Fibroblast of lung (primary cell): ENCODE results near the gene GIMAP6. TPM values are rescaled to one million over a fixed set of nuclear protein-coding genes. Genes with fewer than 3 reads are reported as not detected.

Source experiments
- DNase-seq, 2 donors: peaks; one replicate each; pipeline versions ENCODE4 v3.0.0 to v3.0.0-alpha.2; 2010; ENCODE audit warnings: low read depth in 2 of 2
- H2AFZ ChIP-seq: 2 replicates; pipeline ENCODE4 v1.5.1; 2012; ENCODE audit warnings: low read length, control low read depth, inconsistent platforms
- H3K27ac ChIP-seq: 2 replicates; pipeline ENCODE4 v1.5.1; 2011; ENCODE audit warnings: low read length, control low read depth; ENCODE audit not compliant: insufficient read depth
- H3K27me3 ChIP-seq: 2 replicates; pipeline ENCODE4 v1.5.1; 2011; ENCODE audit warnings: mild to moderate bottlenecking, low read length; ENCODE audit not compliant: control insufficient read depth, insufficient read depth
- H3K36me3 ChIP-seq: 2 replicates; pipeline ENCODE4 v1.5.1; 2011; ENCODE audit warnings: low read length; ENCODE audit not compliant: control insufficient read depth, insufficient read depth
- H3K4me1 ChIP-seq: 2 replicates; pipeline ENCODE4 v1.5.1; 2011; ENCODE audit warnings: low read length; ENCODE audit not compliant: control insufficient read depth, insufficient read depth; ENCODE audit errors: extremely low read depth
- H3K4me2 ChIP-seq: 2 replicates; pipeline ENCODE4 v1.5.1; 2011; ENCODE audit warnings: low read length, control low read depth; ENCODE audit not compliant: insufficient read depth; ENCODE audit errors: extremely low read depth
- H3K4me3 ChIP-seq, 4 experiments: fragments of 200-600 bp in 1 of 4; sonication (generic) in 1 of 4; replicated peaks in 1 of 4; 2 replicates each; pipeline ENCODE4 v1.5.1; 2011 to 2016; ENCODE audit warnings: low read length in 4 of 4, low read depth in 3 of 4, mild to moderate bottlenecking in 3 of 4, control low read depth in 2 of 4, inconsistent platforms in 1 of 4, mixed read lengths in 1 of 4; ENCODE audit not compliant: insufficient read depth in 1 of 4; ENCODE audit errors: control extremely low read depth in 1 of 4
- H3K79me2 ChIP-seq: 2 replicates; pipeline ENCODE4 v1.5.1; 2012; ENCODE audit warnings: mild to moderate bottlenecking, low read length, inconsistent platforms; ENCODE audit not compliant: control insufficient read depth, insufficient read depth
- H3K9ac ChIP-seq: 2 replicates; pipeline ENCODE4 v1.5.1; 2011; ENCODE audit warnings: mild to moderate bottlenecking, low read length, control low read depth; ENCODE audit not compliant: insufficient read depth
- H3K9me3 ChIP-seq: 2 replicates; pipeline ENCODE4 v1.5.1; 2012; ENCODE audit warnings: low read depth, low read length; ENCODE audit not compliant: control insufficient read depth, insufficient read depth
- H4K20me1 ChIP-seq: 2 replicates; pipeline ENCODE4 v1.5.1; 2011; ENCODE audit warnings: low read length; ENCODE audit not compliant: control insufficient read depth, insufficient read depth; ENCODE audit errors: extremely low read depth
- CTCF ChIP-seq, 2 donors: IDR thresholded peaks in 1 of 2; conservative IDR thresholded peaks in 1 of 2; 1 replicate in 1 of 2; 2 replicates in 1 of 2; pipeline ENCODE4 v1.5.1; 2011 to 2012; ENCODE audit warnings: low read length in 2 of 2, control low read depth in 1 of 2, inconsistent platforms in 1 of 2, low read depth in 1 of 2, mild to moderate bottlenecking in 1 of 2
- EZH2 ChIP-seq: IDR thresholded peaks from 2 replicates; pipeline ENCODE4 v1.5.1; 2012; ENCODE audit warnings: low read length, control low read depth, mild to moderate bottlenecking; ENCODE audit errors: missing control alignments
- polyA plus RNA-seq, 2 donors: library from polyadenylated mRNA; depleted of rRNA in 1 of 2; stranded (reverse) in 1 of 2; unstranded in 1 of 2; fragments of >200 nt; gene quantifications; 2 replicates each; pipeline ENCODE4 v1.2.1, GENCODE V29; 2011 to 2012; ENCODE audit warnings: missing spikeins in 1 of 2
- total RNA-seq: library from RNA; depleted of rRNA; stranded (reverse); fragments of >200 nt; gene quantifications from 2 replicates; pipeline ENCODE4 v1.2.1, GENCODE V29; 2014

GIMAP6 gene
- total and polyA plus RNA-seq, 2 donors (not counting 1 experiment from before 2014, with no cell fraction given), result under 0.01 TPM; not detected in 1

- DNase-seq, result no peak
- Histone ChIP-seq H3K9ac (no peak overlapping the region), H3K79me2 (no peaks in the 10 kb centered on the region), H3K4me2 (no peak overlapping the region), H2AFZ (no peak overlapping the region), H3K4me3 (no peak overlapping the region), H3K4me1 (no peaks in the 10 kb centered on the region), H3K27me3 (no peaks in the 10 kb centered on the region), H3K9me3 (no peaks in the 10 kb centered on the region), H4K20me1 (no peaks in the 10 kb centered on the region), H3K27ac (no peak overlapping the region), H3K36me3 (no peaks in the 10 kb centered on the region)
- TF ChIP-seq EZH2 (no peak), CTCF (conservative IDR thresholded peaks at IDR 0.05 in 1 of 2, IDR thresholded peaks at IDR 0.05 in 1 of 2; ENCODE audit: low read depth in 1 of 2, low read length in 2 of 2) (no peak)
Measured at GRCh38 chr7:150660939-150661613, 28.9 kb upstream of the GIMAP6 start.

- Histone ChIP-seq H3K27ac (no peak overlapping the region), H3K4me1 (no peaks in the 10 kb centered on the region), H3K79me2 (no peaks in the 10 kb centered on the region), H4K20me1 (no peaks in the 10 kb centered on the region), H3K4me3 (no peak overlapping the region), H3K36me3 (no peaks in the 10 kb centered on the region), H3K27me3 (no peaks in the 10 kb centered on the region), H3K4me2 (no peak overlapping the region), H3K9me3 (no peaks in the 10 kb centered on the region), H3K9ac (no peak overlapping the region), H2AFZ (no peak overlapping the region)
- DNase-seq, result no peak
- TF ChIP-seq CTCF (conservative IDR thresholded peaks at IDR 0.05 in 1 of 2, IDR thresholded peaks at IDR 0.05 in 1 of 2; ENCODE audit: low read depth in 1 of 2, low read length in 2 of 2) (no peak), EZH2 (no peak)
Measured at GRCh38 chr7:150657526-150657925, 25.3 kb upstream of the GIMAP6 start.

GRCh38 chr7:150656047-150656446 is 23.9 kb upstream of the GIMAP6 start:
- Histone ChIP-seq H2AFZ (no peak overlapping the region), H3K79me2 (no peaks in the 10 kb centered on the region), H3K36me3 (no peaks in the 10 kb centered on the region), H3K27me3 (no peaks in the 10 kb centered on the region), H3K4me3 (no peak overlapping the region), H3K4me1 (no peaks in the 10 kb centered on the region), H4K20me1 (no peaks in the 10 kb centered on the region), H3K9ac (no peak overlapping the region), H3K4me2 (no peak overlapping the region), H3K27ac (no peak overlapping the region), H3K9me3 (no peaks in the 10 kb centered on the region)
- TF ChIP-seq CTCF (conservative IDR thresholded peaks at IDR 0.05 in 1 of 2, IDR thresholded peaks at IDR 0.05 in 1 of 2; ENCODE audit: low read depth in 1 of 2, low read length in 2 of 2) (no peak), EZH2 (no peak)
- DNase-seq, result no peak
